Psoas muscle (tissue), 8 donors: Measurements from ENCODE around the gene C10orf95. TPM values are rescaled to one million over a fixed set of nuclear protein-coding genes. Genes with fewer than 3 reads are reported as not detected.

Experiments used
- ATAC-seq, 4 donors: fragments of 200-7000 bp; cut with Tn5 transposase; one replicate each; pipeline ENCODE4 v1.9.1; 2020; ENCODE audit warnings: moderate library complexity in 3 of 4, mild to moderate bottlenecking in 2 of 4
- DNase-seq, 2 donors: peaks; one replicate each; pipeline ENCODE4 v3.0.0-alpha.2; 2020
- H3K27ac ChIP-seq: fragments of 200-600 bp; one replicate; pipeline ENCODE4 v1.8.0; 2022
- H3K27me3 ChIP-seq, 3 donors: fragments of 200-600 bp in 1 of 3; one replicate each; pipeline versions ENCODE4 v1.6.1 to v1.8.0; 2013 to 2022; ENCODE audit warnings: low read length in 2 of 3, mild to moderate bottlenecking in 2 of 3, moderate library complexity in 1 of 3; ENCODE audit not compliant: insufficient read depth in 3 of 3
- H3K36me3 ChIP-seq, 2 donors: fragments of 200-600 bp in 1 of 2; one replicate each; pipeline versions ENCODE4 v1.6.1 to v1.8.0; 2013 to 2022; ENCODE audit warnings: low read depth in 1 of 2, mild to moderate bottlenecking in 1 of 2, moderate library complexity in 1 of 2; ENCODE audit not compliant: insufficient read depth in 1 of 2
- H3K4me1 ChIP-seq: fragments of 200-600 bp; one replicate; pipeline ENCODE4 v1.8.0; 2022
- H3K4me3 ChIP-seq: fragments of 200-600 bp; one replicate; pipeline ENCODE4 v1.8.0; 2022; ENCODE audit warnings: mild to moderate bottlenecking
- H3K9me3 ChIP-seq: fragments of 200-600 bp; one replicate; pipeline ENCODE4 v1.8.0; 2022
- WGBS, 3 donors: extraction: QIAGEN DNeasy Blood & Tissue Kit; methylation state at CpG; one replicate each; pipeline versions ENCODE4 v1.1.6 to v1.1.7; 2013; 5-methylcytosine and 5-hydroxymethylcytosine counted together
- intact Hi-C, 2 donors: fragments of 100-400 bp; cut with DNase I; formaldehyde crosslinking; loops; one replicate each; pipeline versions ENCODE4 v1.11.0 to v1.14.2; 2022
- polyA plus RNA-seq, 3 donors: library from polyadenylated mRNA; stranded (reverse); fragments of 200-250 nt; gene quantifications; one replicate each; pipeline ENCODE4 v1.2.3, GENCODE V29; 2013
- total RNA-seq, 4 donors: library from RNA; stranded (reverse); fragmentation: NEBNext Ultra II Directional in 2 of 4; extraction: Animal tissue kit (Norgen Biotek cat#: 25700) in 2 of 4; gene quantifications; one replicate each; pipeline versions ENCODE4 v1.2.1 to v1.2.4, GENCODE V29; 2021 to 2023
- TF ChIP-seq, protein P1 (sequence below): fragments of 200-600 bp; IDR thresholded peaks from one replicate; pipeline ENCODE4 v1.8.0; 2022; ENCODE audit warnings: antibody characterized with exemption
- donor health status: healthy with polysubstance abuse.
- donor health status: DM: no; HTN: no; CAD: no; lungs with moderate emphysema.
- donor health status: Bipolar disorder and iron deficiency.
- donor health status: healthy.
- donor health status: DM: yes; HTN: yes; CAD: no.
- donor health status: DM: no; HTN: no; CAD: no.
- donor health status: DM: no; HTN: no; CAD: no.
- donor health status: DM: yes; HTN: yes; CAD: no.

C10orf95 gene
- total and polyA plus RNA-seq, 7 donors = 0.01 TPM; not detected in 6

DNA sequence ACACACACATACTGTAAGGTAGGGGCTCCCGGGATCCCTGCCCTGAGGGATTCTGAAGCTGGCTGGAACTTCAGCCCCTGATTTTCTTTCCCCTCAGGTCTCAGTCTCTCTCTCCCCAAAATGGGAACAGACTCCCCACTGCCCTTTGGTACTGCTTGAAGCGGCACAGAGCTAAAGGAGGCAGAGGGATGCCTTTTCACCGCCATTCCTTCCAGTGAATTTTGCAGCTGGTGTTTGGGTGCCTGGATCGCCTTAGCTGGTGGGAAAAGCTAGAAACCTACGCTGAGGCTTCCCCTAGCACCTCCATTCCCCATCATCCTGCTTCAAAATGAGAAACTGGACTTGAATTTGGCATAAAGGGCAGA is 16.2 kb downstream of the C10orf95 start:
- no peaks in the 10 kb centered on the region for H3K36me3 ChIP-seq
- H3K27ac ChIP-seq = no peak overlapping the region
- peaks cover 7% of the 10 kb centered on the region for H3K4me1 ChIP-seq
- WGBS, 3 donors = 32 to 35% (median 34%) methylated on average over 5 of the region's 5 CpGs
- H3K4me3 ChIP-seq = peak overlapping the region; percentile 32
- H3K9me3 ChIP-seq = no peaks in the 10 kb centered on the region
- peaks cover 0 to 16% (median 3%) of the 10 kb centered on the region in 3 donors for H3K27me3 ChIP-seq
- ATAC-seq (no peak), DNase-seq (peak in 1 of 2 donors; percentile 7)
- TF ChIP-seq, protein P1, sequence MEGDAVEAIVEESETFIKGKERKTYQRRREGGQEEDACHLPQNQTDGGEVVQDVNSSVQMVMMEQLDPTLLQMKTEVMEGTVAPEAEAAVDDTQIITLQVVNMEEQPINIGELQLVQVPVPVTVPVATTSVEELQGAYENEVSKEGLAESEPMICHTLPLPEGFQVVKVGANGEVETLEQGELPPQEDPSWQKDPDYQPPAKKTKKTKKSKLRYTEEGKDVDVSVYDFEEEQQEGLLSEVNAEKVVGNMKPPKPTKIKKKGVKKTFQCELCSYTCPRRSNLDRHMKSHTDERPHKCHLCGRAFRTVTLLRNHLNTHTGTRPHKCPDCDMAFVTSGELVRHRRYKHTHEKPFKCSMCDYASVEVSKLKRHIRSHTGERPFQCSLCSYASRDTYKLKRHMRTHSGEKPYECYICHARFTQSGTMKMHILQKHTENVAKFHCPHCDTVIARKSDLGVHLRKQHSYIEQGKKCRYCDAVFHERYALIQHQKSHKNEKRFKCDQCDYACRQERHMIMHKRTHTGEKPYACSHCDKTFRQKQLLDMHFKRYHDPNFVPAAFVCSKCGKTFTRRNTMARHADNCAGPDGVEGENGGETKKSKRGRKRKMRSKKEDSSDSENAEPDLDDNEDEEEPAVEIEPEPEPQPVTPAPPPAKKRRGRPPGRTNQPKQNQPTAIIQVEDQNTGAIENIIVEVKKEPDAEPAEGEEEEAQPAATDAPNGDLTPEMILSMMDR = no peak
- intact Hi-C loops = no loop called here

DNA sequence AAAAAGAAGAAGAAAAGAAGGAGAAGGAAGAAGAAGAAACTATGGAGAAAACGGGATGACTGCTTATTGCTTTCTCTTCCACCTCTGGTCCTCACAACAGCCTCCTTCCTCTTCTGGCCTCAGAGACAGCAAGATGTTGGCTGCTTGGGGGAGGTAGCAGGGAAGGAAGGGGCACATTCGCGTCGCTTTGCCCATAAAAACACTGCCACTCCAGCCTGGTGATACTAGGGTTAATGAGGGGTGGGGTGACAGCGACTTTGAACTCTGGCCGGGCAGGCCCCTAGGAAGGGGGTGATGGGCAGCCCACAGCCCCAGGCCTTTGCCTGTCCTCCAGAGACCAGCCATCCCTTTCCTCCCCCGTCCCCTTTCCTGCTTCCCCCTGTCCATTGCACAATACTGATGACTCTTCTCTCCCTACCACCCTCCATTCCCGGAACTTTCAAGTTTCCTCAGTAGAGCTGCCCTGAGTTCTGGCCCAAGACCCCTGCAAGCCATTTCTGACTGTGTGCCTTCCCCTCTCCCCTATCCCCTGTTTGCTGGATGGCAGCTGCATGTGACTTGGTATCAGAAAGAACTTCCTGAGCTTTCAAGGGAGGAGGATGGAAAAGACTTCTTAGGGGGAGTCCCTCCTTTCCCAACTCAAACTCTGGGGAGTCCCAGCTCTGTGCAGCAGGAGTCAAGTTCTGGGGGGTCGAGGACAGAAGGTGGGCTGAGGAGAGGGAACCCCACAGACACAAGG is 16.8 kb downstream of the C10orf95 start:
- Histone ChIP-seq H3K4me3 (no peak overlapping the region), H3K27ac (no peak overlapping the region), H3K4me1 (peaks cover 7% of the 10 kb centered on the region), H3K27me3 (peaks cover 0 to 16% (median 3%) of the 10 kb centered on the region in 3 donors), H3K9me3 (no peaks in the 10 kb centered on the region), H3K36me3 (no peaks in the 10 kb centered on the region)
- ATAC-seq (no peak), DNase-seq (no peak)
- intact Hi-C loops = loop anchor here in 1 of 2 donors (1.0 kb wide), 1 partner anchor 10 kb away; no protein-coding TSS in a partner anchor
- TF ChIP-seq, protein P1 = no peak
- 17 to 26% (median 23%) methylated on average over 9 of the region's 9 CpGs for WGBS, 3 donors

DNA sequence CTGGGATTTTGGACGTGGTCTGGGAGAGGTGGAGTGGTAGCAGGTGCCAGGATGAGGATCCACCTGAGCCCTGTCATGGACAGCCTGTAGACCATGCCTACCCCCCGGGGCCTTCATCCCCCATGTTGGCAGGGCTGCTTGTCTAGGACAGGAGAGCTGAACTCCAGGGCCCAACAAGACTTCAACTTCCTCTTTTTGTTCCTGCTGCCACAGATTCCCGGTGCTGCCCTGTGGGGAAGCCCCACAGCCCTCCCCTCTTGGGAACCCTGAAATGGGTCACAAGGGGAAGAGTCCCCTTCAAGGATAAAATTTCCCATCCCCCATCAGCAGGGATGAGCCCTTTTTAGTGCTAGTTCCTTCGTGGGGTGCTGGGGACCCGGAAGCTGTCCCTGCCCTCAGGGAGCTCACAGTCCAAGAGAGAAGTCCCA is 17.7 kb downstream of the C10orf95 start:
- TF ChIP-seq, protein P1 = no peak
- 54 to 69% (median 58%) methylated on average over 5 of the region's 5 CpGs for WGBS, 3 donors
- Histone ChIP-seq H3K27ac (no peak overlapping the region), H3K9me3 (no peaks in the 10 kb centered on the region), H3K36me3 (no peaks in the 10 kb centered on the region), H3K27me3 (peaks cover 0 to 16% (median 3%) of the 10 kb centered on the region in 3 donors), H3K4me1 (peaks cover 7% of the 10 kb centered on the region), H3K4me3 (no peak overlapping the region)
- ATAC-seq = no peak
- intact Hi-C loops = loop anchor here in 1 of 2 donors (1.0 kb wide), 1 partner anchor 11 kb away; no protein-coding TSS in a partner anchor
- DNase-seq = peak in 1 of 2 donors; percentile 11

DNA sequence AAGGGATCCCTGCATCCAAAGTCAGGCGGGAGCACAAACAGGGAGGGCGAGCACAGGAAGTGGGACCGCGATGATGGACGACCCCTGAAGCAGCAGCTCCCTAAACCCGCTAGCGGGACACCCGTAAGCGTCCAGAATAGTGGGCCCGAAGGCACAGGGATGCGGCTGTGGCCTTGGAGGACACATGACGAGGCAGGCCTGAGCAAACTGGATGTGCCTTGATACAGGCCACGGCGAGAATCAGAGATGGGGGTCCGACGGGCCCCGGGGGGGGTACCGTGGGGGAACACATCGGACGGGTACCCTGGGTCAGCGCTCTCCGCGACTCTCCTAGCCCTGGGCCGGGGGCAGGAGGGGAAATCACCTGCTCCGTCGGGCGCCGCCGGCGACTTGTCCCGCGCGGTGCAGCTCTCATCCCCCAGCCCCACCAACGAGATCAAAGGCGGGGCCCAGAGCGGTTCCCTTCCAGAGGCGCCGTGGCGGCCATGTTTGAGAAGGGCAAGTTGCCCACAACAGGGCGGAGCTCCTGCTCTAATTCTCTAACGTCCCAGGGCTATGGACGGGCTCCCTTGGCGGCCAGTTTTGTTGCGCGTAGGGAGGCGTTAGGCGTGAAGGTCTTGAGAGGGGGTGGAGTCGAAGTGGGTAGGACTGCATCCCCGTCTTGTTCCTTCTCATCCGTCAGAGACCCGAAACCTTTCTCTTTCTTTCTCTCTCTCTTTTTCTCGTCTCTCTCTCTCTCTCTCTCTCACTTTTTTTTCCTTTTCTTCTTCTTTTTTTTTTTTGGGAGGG is 19.0 kb downstream of the C10orf95 start, which contains the start of gene CUEDC2:
Gene CUEDC2, minus strand, starts transcription at position 413 of the 789 bp plus-strand sequence. CDS start 7,386 bp downstream, outside the sequence.
- peaks cover 7% of the 10 kb centered on the region for H3K4me1 ChIP-seq
- peak within 1 kb of the TSS; percentile 86 for H3K27ac ChIP-seq
- H3K27me3 ChIP-seq = peaks cover 0 to 16% (median 3%) of the 10 kb centered on the region in 3 donors
- DNase-seq = peak; percentile 97 to 98
- H3K4me3 ChIP-seq = peak within 1 kb of the TSS; percentile 97
- WGBS, 3 donors = 0 to 1% (median 0%) methylated on average over 45 to 52 of the region's 52 CpGs
- intact Hi-C loops = no loop called here
- no peaks in the 10 kb centered on the region for H3K9me3 ChIP-seq
- ATAC-seq = peak; percentile 95 to 98 (median 98)
- no peaks in the 10 kb centered on the region for H3K36me3 ChIP-seq
- TF ChIP-seq, protein P1 = no peak
